Bladder microvascular endothelial cell (primary cell): Measurements from ENCODE around the gene PGM2. TPM values are rescaled to one million over a fixed set of nuclear protein-coding genes. Genes with fewer than 3 reads are reported as not detected.

ENCODE experiments used
- total RNA-seq: library from RNA; depleted of rRNA; stranded (reverse); fragments of >200 nt; gene quantifications from 2 replicates; pipeline ENCODE4 v1.2.3, GENCODE V29; 2014

PGM2 gene
- 36.3 and 47.6 TPM in 2 replicates for total RNA-seq

DNA sequence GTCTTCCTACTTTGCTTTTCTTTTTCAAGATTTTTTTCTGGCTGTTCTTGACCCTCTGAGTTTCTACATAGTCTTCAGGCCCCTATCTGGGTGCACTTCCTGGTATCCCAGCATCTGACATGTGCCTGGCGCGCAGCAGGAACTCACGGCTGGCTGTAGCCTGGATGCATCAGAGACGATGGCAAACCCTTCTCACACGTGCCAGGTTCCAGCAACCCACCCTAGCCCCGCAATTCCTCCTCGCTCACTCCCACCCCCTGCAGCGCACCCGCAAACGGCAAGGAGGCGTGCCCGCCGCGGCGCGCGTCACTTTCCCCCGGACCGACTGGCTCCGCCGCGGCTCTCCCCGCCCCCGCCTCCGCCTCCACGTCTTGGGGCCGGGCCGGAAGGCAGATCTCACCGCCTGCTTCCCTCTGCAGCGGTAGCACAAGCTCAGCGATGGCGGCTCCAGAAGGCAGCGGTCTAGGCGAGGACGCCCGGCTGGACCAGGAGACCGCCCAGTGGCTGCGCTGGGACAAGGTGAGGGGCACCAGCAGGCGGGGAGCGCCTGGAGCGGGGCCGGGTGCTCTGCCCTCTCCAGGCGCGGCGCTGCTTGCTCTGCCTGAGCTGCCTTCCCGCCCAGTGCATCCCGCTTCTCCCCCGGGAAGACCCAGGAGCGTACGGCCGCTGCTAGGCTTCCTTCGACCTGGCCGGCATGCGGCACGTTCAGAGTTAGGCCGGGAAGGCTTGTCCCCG, at the start of gene PGM2:
Gene PGM2 (plus strand): TSS at position 392 of the 735 bp plus-strand sequence. CDS start 47 bp downstream, at position 439.

DNA sequence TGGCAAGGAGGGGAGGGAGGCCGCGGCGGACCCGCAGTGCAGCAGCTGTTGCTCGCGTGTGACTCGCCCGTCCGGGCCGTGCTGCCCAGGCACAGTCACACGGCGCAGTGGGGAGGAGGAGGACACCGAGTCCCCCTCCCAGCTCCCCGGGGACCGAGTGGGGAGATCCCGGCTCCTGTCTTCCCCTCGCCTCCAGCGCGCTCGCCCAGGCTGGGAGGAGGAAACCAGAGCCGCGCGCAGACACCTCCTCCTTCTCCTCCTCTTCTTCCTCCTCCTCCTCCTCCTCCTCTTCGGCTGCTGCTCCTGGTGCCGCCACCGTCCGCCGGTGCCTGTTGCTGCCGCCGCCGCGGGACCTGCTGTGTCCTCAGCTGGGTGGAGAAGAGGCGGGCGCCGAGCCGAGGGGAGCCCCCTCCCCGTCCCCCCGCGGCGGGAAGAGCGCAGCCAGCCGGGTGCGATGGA, 64.3 kb downstream of the PGM2 start, which contains the start of gene TBC1D1:
Gene TBC1D1 (plus strand): TSS at position 284 of the 459 bp plus-strand sequence. CDS start 11,012 bp downstream, outside the sequence.

Other genes with a start within 250 kb of the PGM2 start
- gene RELL1, start 140.3 kb upstream of the PGM2 start, total RNA-seq = 250 and 287 TPM in 2 replicates
- 118 and 181 TPM in 2 replicates for gene TBC1D1, start 64.4 kb downstream of the PGM2 start, total RNA-seq
- 0.16 TPM in 1 of 2 replicates, not detected in the other for gene PTTG2, start 133.7 kb downstream of the PGM2 start, total RNA-seq